Loucy (cell line): Measurements from ENCODE around the gene DHRS4L2.

ENCODE experiments used
- CTCF ChIP-seq: fragments of 200-600 bp; sonication (generic); conservative IDR thresholded peaks from 2 replicates; pipeline ENCODE4 v1.5.1; 2014; ENCODE audit warnings: mild to moderate bottlenecking, antibody characterized with exemption, low read length
- EZH2phosphoT487 ChIP-seq: fragments of 200-600 bp; IDR thresholded peaks from 2 replicates; pipeline ENCODE4 v1.6.1; 2018; ENCODE audit warnings: antibody characterized with exemption, mild to moderate bottlenecking, moderate library complexity, borderline replicate concordance

GRCh38 chr14:24037658-24038037 is 48.9 kb downstream of the DHRS4L2 start:
- TF ChIP-seq CTCF (no peak), EZH2phosphoT487 (no peak)
